HFFc6 (cell line): ENCODE measurements around the gene NCS1. TPM values are rescaled to one million over a fixed set of nuclear protein-coding genes. Genes with fewer than 3 reads are reported as not detected.

Experiments
- DNase-seq: peaks from one replicate; pipeline ENCODE4 v3.0.0-alpha.2; 2018
- H3K27ac Mint-ChIP-seq: 2 replicates; pipeline ENCODE4 v1.8.0; 2020; ENCODE audit warnings: mild to moderate bottlenecking, mixed read lengths
- H3K27me3 Mint-ChIP-seq: 2 replicates; pipeline ENCODE4 v1.8.0; 2021; ENCODE audit warnings: mild to moderate bottlenecking, moderate library complexity, mixed read lengths; ENCODE audit not compliant: insufficient read depth
- H3K36me3 Mint-ChIP-seq: 2 replicates; pipeline ENCODE4 v1.8.0; 2021; ENCODE audit warnings: low read depth, mixed read lengths
- H3K4me1 Mint-ChIP-seq: 2 replicates; pipeline ENCODE4 v1.8.0; 2020; ENCODE audit warnings: low read depth, mixed read lengths
- H3K4me3 Mint-ChIP-seq: 2 replicates; pipeline ENCODE4 v1.8.0; 2020; ENCODE audit warnings: mild to moderate bottlenecking, moderate library complexity, mixed read lengths
- H3K9me3 Mint-ChIP-seq: 2 replicates; pipeline ENCODE4 v1.8.0; 2020; ENCODE audit warnings: mild to moderate bottlenecking, mixed read lengths
- CTCF ChIP-seq: fragments of 200-600 bp; sonication (generic); IDR thresholded peaks from 2 replicates; pipeline ENCODE4 v1.5.0; 2021; ENCODE audit warnings: antibody characterized with exemption, mild to moderate bottlenecking
- total RNA-seq, 6 experiments: library from RNA; stranded (reverse); fragmentation: NEBNext Ultra II Directional; extraction: Animal tissue kit (Norgen Biotek cat#: 25700); gene quantifications; 2 replicates in 1 of 6; 3 replicates in 5 of 6; pipeline ENCODE4 v1.2.3, GENCODE V29; 2021

Gene NCS1
- total RNA-seq, 6 experiments from 2014 or later, result 96.5 to 108 (median 104) TPM

DNA sequence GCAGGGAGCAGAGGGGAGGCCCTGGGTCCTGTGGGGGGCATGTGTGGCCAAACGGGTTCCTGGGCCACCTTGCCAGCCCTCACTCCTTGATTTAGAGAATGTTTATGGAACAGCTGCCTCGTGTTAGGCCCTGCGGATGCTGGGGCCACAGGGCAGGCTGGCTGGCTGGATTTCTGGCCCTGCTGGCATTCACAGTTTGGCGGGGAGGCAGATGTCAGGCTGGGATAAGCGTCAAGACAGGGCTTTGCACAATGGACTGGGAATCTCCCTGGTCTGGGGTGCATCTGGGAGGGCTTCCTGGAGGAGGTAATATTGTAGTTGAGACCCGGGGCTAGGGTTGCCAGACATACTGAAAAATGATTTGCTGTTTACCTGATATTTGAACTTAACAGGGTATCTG, 13.8 kb downstream of the NCS1 start:
- Mint-ChIP-seq H3K36me3 (0 out of 2 replicates have a peak, but pooled peaks cover 3% of the 10 kb centered on the region), H3K4me1 (peaks cover 64% of the 10 kb centered on the region), H3K27ac (peak overlapping the region; percentile 90), H3K9me3 (no peaks in the 10 kb centered on the region), H3K4me3 (peak overlapping the region; percentile 77), H3K27me3 (peaks cover 1% of the 10 kb centered on the region; the same call in 1 of the 2 replicates)
- no peak for TF ChIP-seq CTCF
- no peak for DNase-seq

GRCh38 chr9:130186839-130187522, 14.8 kb downstream of the NCS1 start:
- Mint-ChIP-seq H3K4me3 (peak overlapping the region; percentile 77), H3K4me1 (peaks cover 64% of the 10 kb centered on the region), H3K36me3 (no peaks in the 10 kb centered on the region), H3K9me3 (no peaks in the 10 kb centered on the region), H3K27me3 (peaks cover 2% of the 10 kb centered on the region; the same call in 1 of the 2 replicates), H3K27ac (peak overlapping the region; percentile 90)
- TF ChIP-seq CTCF, result no peak
- DNase-seq, result peak; percentile 43

DNA sequence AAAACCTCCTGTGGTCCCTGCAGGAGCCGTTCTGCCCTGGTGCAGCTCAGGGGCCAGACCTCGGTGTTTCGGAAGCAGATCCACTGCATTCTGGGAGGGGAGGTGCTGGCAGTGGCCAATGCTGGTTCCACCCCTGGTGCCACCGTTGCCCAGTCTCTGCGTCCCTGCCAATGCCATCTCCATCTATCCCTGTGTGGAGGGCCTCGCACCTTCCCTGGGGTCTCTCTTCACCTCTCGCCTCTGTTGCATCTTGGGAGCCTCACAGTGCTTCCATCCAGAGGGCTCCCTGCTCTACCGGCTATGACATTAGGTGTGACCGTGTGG, 15.3 kb downstream of the NCS1 start:
- peaks cover 2% of the 10 kb centered on the region; the same call in 1 of the 2 replicates for H3K27me3 Mint-ChIP-seq
- no peak for DNase-seq
- H3K27ac Mint-ChIP-seq, result peak overlapping the region; percentile 90
- H3K9me3 Mint-ChIP-seq, result no peaks in the 10 kb centered on the region
- peak overlapping the region; percentile 77 for H3K4me3 Mint-ChIP-seq
- peaks cover 64% of the 10 kb centered on the region for H3K4me1 Mint-ChIP-seq
- TF ChIP-seq CTCF, result no peak
- H3K36me3 Mint-ChIP-seq, result no peaks in the 10 kb centered on the region

GRCh38 chr9:130188860-130189481, 16.8 kb downstream of the NCS1 start:
- no peak for TF ChIP-seq CTCF
- Mint-ChIP-seq H3K9me3 (no peaks in the 10 kb centered on the region), H3K4me3 (no peak overlapping the region), H3K27me3 (peaks cover 2% of the 10 kb centered on the region; the same call in 1 of the 2 replicates), H3K4me1 (peaks cover 50% of the 10 kb centered on the region), H3K36me3 (no peaks in the 10 kb centered on the region), H3K27ac (no peak overlapping the region)
- no peak for DNase-seq

DNA sequence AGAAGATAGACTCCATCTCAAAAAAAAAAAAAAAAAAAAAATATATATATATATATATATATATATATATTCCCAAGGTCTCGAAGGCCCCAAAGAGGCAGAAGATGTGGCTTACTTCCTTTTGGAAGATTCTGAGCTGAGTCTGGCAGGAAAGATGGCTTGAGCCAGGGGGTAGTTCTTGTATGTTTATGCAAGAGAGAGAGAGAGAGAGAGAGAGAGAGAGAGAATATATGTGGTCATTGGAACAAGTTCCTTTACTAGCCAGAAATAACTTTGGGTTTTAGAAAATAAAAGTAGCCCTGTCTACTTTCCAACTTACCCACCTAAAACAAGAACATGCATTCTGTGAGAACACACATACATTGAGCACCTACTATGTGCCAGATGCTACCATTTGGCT, 17.6 kb downstream of the NCS1 start:
- Mint-ChIP-seq H3K36me3 (no peaks in the 10 kb centered on the region), H3K4me3 (no peak overlapping the region), H3K9me3 (no peaks in the 10 kb centered on the region), H3K27me3 (peaks cover 2% of the 10 kb centered on the region; the same call in 1 of the 2 replicates), H3K27ac (no peak overlapping the region), H3K4me1 (peaks cover 52% of the 10 kb centered on the region)
- DNase-seq, result peak; percentile 36
- no peak for TF ChIP-seq CTCF
